Fibroblast of the aortic adventitia (primary cell): ENCODE data around the gene LCTL. TPM values are rescaled to one million over a fixed set of nuclear protein-coding genes. Genes with fewer than 3 reads are reported as not detected.
A peak's percentile ranks its signal among the peaks of the same experiment; 100 is the strongest.

ENCODE experiments used
- DNase-seq: peaks from one replicate; pipeline ENCODE4 v3.0.0-alpha.2; 2010; ENCODE audit warnings: low read depth
- H3K4me3 ChIP-seq: 2 replicates; pipeline ENCODE4 v1.5.1; 2011; ENCODE audit warnings: low read depth, mild to moderate bottlenecking, control low read depth, low read length, moderate library complexity
- total RNA-seq: library from RNA; depleted of rRNA; stranded (reverse); fragments of >200 nt; gene quantifications from 2 replicates; pipeline ENCODE4 v1.2.3, GENCODE V29; 2012; ENCODE audit warnings: low replicate concordance
- TF ChIP-seq, protein P1 (sequence below): IDR thresholded peaks from 2 replicates; pipeline ENCODE4 v1.5.1; 2011; ENCODE audit warnings: mild to moderate bottlenecking, low read length, control low read depth, inconsistent platforms; ENCODE audit not compliant: insufficient read depth

Gene LCTL
- total RNA-seq, 1 donor, result 0.09 TPM

DNA sequence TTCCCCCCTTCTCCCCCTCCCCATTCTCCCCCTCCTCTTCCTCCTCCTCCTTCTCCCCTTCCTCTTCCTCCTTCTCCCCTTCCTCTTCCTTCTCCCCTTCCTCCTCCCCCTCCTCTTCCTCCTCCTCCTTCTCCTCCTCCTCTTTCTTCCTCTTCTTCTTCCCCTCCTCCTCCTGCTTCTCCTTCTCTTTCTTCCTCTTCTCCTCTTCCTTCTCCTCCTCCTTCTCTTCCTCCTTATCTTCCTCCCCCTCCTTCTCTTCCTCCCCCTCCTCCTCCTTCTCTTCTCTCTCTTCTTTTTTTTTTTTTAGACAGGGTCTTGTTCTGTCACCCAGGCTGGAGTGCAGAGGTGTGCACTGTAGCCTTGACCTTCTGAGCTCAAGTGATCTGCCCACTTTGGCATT lies 21.2 kb upstream of the LCTL start:
- TF ChIP-seq, protein P1, sequence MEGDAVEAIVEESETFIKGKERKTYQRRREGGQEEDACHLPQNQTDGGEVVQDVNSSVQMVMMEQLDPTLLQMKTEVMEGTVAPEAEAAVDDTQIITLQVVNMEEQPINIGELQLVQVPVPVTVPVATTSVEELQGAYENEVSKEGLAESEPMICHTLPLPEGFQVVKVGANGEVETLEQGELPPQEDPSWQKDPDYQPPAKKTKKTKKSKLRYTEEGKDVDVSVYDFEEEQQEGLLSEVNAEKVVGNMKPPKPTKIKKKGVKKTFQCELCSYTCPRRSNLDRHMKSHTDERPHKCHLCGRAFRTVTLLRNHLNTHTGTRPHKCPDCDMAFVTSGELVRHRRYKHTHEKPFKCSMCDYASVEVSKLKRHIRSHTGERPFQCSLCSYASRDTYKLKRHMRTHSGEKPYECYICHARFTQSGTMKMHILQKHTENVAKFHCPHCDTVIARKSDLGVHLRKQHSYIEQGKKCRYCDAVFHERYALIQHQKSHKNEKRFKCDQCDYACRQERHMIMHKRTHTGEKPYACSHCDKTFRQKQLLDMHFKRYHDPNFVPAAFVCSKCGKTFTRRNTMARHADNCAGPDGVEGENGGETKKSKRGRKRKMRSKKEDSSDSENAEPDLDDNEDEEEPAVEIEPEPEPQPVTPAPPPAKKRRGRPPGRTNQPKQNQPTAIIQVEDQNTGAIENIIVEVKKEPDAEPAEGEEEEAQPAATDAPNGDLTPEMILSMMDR, result no peak
- H3K4me3 ChIP-seq, result no peak overlapping the region
- DNase-seq, result no peak

DNA sequence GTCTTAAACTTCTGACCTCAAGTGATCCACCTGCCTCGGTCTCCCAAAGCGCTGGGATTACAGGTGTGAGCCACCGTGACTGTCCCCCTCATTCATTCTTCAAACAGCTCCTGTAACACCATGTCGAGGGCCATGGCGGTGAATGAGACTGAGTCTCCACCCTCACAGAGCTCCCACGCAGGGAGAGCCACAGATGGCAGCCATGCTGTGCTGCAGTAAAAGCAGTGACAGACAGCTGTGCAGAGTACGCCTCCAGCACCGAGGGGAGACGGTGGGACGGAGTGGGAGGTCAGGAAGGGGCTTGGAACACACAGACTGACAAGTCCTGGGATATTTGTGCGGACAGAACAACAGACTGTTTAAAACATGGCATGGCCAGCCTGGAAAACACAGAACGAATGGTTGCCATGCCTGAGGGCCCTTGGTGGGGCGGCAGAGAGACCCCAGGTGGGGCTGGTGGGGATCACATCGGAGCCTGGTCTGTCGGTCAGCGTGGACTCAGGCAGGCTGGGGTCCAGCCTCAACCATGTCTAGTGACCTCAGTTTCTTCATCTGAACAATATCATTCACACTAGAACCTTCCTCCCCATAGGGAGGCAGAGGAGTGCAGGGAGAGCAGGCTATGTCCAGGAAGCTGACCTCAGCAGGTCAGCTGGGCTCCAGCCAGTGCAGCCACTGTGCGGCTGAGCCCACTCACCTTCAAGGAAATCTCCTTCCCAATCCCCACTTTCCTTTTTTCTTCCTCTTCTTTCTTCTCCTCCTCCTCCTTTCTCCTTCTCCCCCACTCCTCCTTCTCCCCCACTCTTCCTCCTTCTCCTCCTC lies 20.6 kb upstream of the LCTL start:
- DNase-seq, result no peak
- TF ChIP-seq, protein P1, result no peak
- H3K4me3 ChIP-seq, result no peak overlapping the region

DNA sequence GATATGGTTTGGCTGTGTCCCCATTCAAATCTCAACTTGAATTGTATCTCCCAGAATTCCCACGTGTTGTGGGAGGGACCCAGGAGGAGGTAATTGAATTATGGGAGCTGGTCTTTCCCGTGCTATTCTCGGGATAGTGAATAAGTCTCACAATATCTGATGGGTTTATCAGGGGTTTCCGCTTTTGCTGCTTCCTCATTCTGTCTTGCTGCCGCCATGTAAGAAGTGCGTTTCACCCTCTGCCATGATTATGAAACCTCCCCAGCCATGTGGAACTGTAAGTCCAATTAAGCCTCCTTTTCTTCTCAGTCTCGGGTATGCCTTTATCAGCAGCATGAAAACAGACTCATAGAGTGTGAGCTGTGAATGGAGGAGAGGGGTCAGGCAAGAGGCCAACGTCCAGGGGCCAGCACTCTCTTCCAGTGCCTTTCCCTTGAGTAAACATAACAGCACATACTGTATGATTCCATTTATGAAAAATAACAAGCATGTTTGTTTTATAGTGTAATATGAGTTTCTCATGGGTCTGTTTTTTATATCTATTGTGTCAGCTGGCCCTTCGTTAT lies 16.3 kb upstream of the LCTL start:
- H3K4me3 ChIP-seq, result no peak overlapping the region
- peak; percentile 35 for DNase-seq
- TF ChIP-seq, protein P1, result no peak

DNA sequence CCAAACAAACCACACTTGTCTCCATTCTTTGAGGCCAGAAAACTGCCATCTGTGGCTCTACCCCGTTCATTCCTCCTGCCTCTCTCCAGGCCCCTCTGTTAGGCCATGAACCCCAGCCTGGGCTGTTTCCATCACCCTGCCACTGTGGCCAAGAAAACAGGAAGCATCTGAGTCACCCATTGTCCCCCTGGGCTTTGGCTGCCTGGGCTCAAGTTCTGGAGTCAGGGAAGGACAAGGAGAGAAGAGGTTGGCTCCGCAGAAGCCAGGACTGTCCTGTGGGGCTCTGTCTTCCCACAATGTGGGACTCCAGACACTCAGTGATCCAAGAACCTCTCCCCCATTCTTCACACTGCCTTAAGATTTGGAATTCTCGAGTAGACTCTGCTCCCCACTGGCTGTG lies 14.8 kb upstream of the LCTL start:
- peak; percentile 64 for DNase-seq
- H3K4me3 ChIP-seq, result no peak overlapping the region
- TF ChIP-seq, protein P1, result no peak

DNA sequence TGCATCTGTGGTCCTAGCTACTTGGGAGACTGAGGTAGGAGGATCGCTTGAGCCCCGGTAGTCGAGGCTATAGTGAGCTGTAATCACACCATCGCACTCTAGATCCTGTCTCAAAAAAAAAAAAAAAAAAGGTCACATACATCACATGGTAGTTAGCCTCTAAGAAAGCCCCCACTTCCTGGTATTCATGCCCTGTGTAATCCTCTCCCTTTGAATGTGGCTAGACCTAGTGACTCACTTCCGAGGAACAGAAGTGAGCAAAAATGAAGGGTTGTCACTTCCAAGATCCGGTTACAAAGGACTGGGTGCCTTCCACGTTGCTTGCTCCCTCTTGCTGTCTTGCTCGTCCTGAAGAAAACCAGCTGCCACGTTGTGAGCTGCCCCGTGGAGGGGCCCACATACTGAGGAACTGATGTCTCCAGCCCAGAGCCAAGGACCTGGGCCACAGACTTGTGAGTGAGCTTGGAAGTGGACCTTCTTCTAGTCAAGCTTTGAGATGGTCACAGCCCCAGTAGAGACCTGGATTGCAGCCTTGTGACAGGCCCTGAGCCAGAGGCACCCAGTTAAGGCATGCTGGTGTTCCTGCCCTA lies 12.6 kb upstream of the LCTL start:
- peak; percentile 72 for DNase-seq
- TF ChIP-seq, protein P1, result no peak
- H3K4me3 ChIP-seq, result no peak overlapping the region

DNA sequence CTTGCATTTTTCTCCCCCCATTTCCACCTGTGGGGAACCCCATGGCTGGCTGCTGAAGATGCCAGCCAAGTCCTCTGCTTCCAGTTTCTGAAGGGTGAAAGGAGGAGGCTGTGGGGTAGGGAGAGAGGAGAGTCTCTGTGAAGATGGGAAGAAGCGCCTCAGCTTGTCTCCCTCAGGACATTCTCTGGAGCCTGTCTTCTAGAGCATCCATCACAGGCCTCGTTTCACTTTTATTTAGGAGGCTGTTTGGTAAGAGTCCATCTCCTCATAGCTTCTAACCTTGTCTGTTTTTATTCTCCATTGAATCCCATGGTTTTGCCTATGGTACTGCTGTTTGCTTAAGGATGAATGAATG lies 8.8 kb upstream of the LCTL start:
- TF ChIP-seq, protein P1, result no peak
- DNase-seq, result no peak
- H3K4me3 ChIP-seq, result no peak overlapping the region
